Bladder microvascular endothelial cell (primary cell): ENCODE results near the gene PUDP. TPM values are rescaled to one million over a fixed set of nuclear protein-coding genes. Genes with fewer than 3 reads are reported as not detected.

Experiments used
- total RNA-seq: library from RNA; depleted of rRNA; stranded (reverse); fragments of >200 nt; gene quantifications from 2 replicates; pipeline ENCODE4 v1.2.3, GENCODE V29; 2014

The PUDP gene
- total RNA-seq: 6.0 and 12.9 TPM in 2 replicates

GRCh38 chrX:7147978-7148854 lies at the start of gene PUDP:
TSS of gene PUDP (minus strand) at chrX:7148153. CDS start at chrX:7148113, 40 bp downstream.

GRCh38 chrX:7147413-7147977 lies 458 bp downstream of the PUDP start, which contains the start of gene STS:
TSS of gene STS (plus strand) at chrX:7147712. CDS start at chrX:7253200, 105,488 bp downstream.

Other genes starting within 250 kb of the PUDP start
- gene STS, start 441 bp downstream of the PUDP start, total RNA-seq: 1.8 and 4.2 TPM in 2 replicates